ENCODE data around the gene TREML4.

Gene TREML4

GRCh38 chr6:41199552-41200246 is 28.4 kb upstream of the TREML4 start:
- Mint-ChIP-seq H3K4me3 (peak overlapping the region; percentile 67), H3K27me3 (no peaks in the 10 kb centered on the region), H3K36me3 (peaks cover 33% of the 10 kb centered on the region), H3K4me1 (peaks cover 65% of the 10 kb centered on the region), H3K9me3 (no peaks in the 10 kb centered on the region), H3K27ac (peak overlapping the region; percentile 87)
- ATAC-seq, result peak; percentile 13

- Mint-ChIP-seq H3K27me3 (no peaks in the 10 kb centered on the region), H3K4me3 (peak overlapping the region; percentile 67), H3K4me1 (peaks cover 62% of the 10 kb centered on the region), H3K9me3 (no peaks in the 10 kb centered on the region), H3K27ac (peak overlapping the region; percentile 87), H3K36me3 (peaks cover 31% of the 10 kb centered on the region)
- peak; percentile 55 for ATAC-seq
Observed at GRCh38 chr6:41200296-41200900, 27.8 kb upstream of the TREML4 start.

- H3K4me3 Mint-ChIP-seq, result peak within 1 kb of the TSS; percentile 67
- H3K27ac Mint-ChIP-seq, result peak within 1 kb of the TSS; percentile 87
- H3K9me3 Mint-ChIP-seq, result no peaks in the 10 kb centered on the region
- peak; percentile 86 for ATAC-seq
- peaks cover 25% of the 10 kb centered on the region for H3K36me3 Mint-ChIP-seq
- H3K4me1 Mint-ChIP-seq, result peaks cover 59% of the 10 kb centered on the region
- no peaks in the 10 kb centered on the region for H3K27me3 Mint-ChIP-seq
Observed at GRCh38 chr6:41200901-41201763, 27.0 kb upstream of the TREML4 start, which contains the start of gene TREML2. TSS of gene TREML2 (minus strand) at chr6:41201149. CDS start at chr6:41201008, 141 bp downstream.

- Mint-ChIP-seq H3K4me1 (peaks cover 56% of the 10 kb centered on the region), H3K4me3 (peak overlapping the region; percentile 67), H3K27me3 (no peaks in the 10 kb centered on the region), H3K36me3 (peaks cover 19% of the 10 kb centered on the region), H3K9me3 (no peaks in the 10 kb centered on the region), H3K27ac (peak overlapping the region; percentile 87)
- ATAC-seq, result peak; percentile 20
Observed at GRCh38 chr6:41201764-41202173, 26.4 kb upstream of the TREML4 start.

GRCh38 chr6:41204156-41204555 is 24.0 kb upstream of the TREML4 start:
- H3K9me3 Mint-ChIP-seq, result peaks cover 6% of the 10 kb centered on the region
- H3K4me3 Mint-ChIP-seq, result no peak overlapping the region
- H3K4me1 Mint-ChIP-seq, result peaks cover 57% of the 10 kb centered on the region
- ATAC-seq, result no peak
- H3K27me3 Mint-ChIP-seq, result no peaks in the 10 kb centered on the region
- no peak overlapping the region for H3K27ac Mint-ChIP-seq
- peaks cover 10% of the 10 kb centered on the region for H3K36me3 Mint-ChIP-seq

- peaks cover 6% of the 10 kb centered on the region for H3K9me3 Mint-ChIP-seq
- peak overlapping the region; percentile 84 for H3K27ac Mint-ChIP-seq
- peak; percentile 70 for ATAC-seq
- peak overlapping the region; percentile 40 for H3K4me3 Mint-ChIP-seq
- H3K36me3 Mint-ChIP-seq, result peaks cover 10% of the 10 kb centered on the region
- H3K4me1 Mint-ChIP-seq, result peaks cover 36% of the 10 kb centered on the region
- H3K27me3 Mint-ChIP-seq, result no peaks in the 10 kb centered on the region
Observed at GRCh38 chr6:41208439-41209106, 19.6 kb upstream of the TREML4 start.

GRCh38 chr6:41209547-41210320 is 18.4 kb upstream of the TREML4 start:
- Mint-ChIP-seq H3K4me1 (peaks cover 36% of the 10 kb centered on the region), H3K9me3 (peaks cover 13% of the 10 kb centered on the region), H3K4me3 (no peak overlapping the region), H3K27me3 (no peaks in the 10 kb centered on the region), H3K27ac (peak overlapping the region; percentile 84), H3K36me3 (peaks cover 19% of the 10 kb centered on the region)
- no peak for ATAC-seq

GRCh38 chr6:41214559-41215238 is 13.4 kb upstream of the TREML4 start:
- ATAC-seq, result no peak
- peaks cover 14% of the 10 kb centered on the region for H3K36me3 Mint-ChIP-seq
- peaks cover 10% of the 10 kb centered on the region for H3K9me3 Mint-ChIP-seq
- peaks cover 13% of the 10 kb centered on the region for H3K4me1 Mint-ChIP-seq
- H3K27me3 Mint-ChIP-seq, result no peaks in the 10 kb centered on the region
- no peak overlapping the region for H3K4me3 Mint-ChIP-seq
- no peak overlapping the region for H3K27ac Mint-ChIP-seq

GRCh38 chr6:41215777-41216176 is 12.4 kb upstream of the TREML4 start:
- Mint-ChIP-seq H3K36me3 (peaks cover 14% of the 10 kb centered on the region), H3K27me3 (no peaks in the 10 kb centered on the region), H3K4me1 (peaks cover 2% of the 10 kb centered on the region), H3K27ac (no peak overlapping the region), H3K4me3 (no peak overlapping the region), H3K9me3 (peaks cover 14% of the 10 kb centered on the region)
- ATAC-seq, result no peak

- no peak overlapping the region for H3K27ac Mint-ChIP-seq
- H3K4me1 Mint-ChIP-seq, result no peaks in the 10 kb centered on the region
- H3K27me3 Mint-ChIP-seq, result no peaks in the 10 kb centered on the region
Observed at GRCh38 chr6:41216616-41217015, 11.5 kb upstream of the TREML4 start.

GRCh38 chr6:41222045-41222444 is 6.1 kb upstream of the TREML4 start:
- Mint-ChIP-seq H3K27ac (no peak overlapping the region), H3K4me1 (peaks cover 12% of the 10 kb centered on the region), H3K9me3 (peaks cover 3% of the 10 kb centered on the region), H3K4me3 (no peak overlapping the region), H3K27me3 (peaks cover 18% of the 10 kb centered on the region), H3K36me3 (no peaks in the 10 kb centered on the region)
- no peak for ATAC-seq

More at GRCh38 chr6:41216616-41217015, 11.5 kb upstream of the TREML4 start:
- H3K4me3 Mint-ChIP-seq, result no peak overlapping the region
- H3K9me3 Mint-ChIP-seq, result peaks cover 14% of the 10 kb centered on the region
- ATAC-seq, result no peak
- peaks cover 14% of the 10 kb centered on the region for H3K36me3 Mint-ChIP-seq

GRCh38 chr6:41222513-41222912 is 5.6 kb upstream of the TREML4 start:
- Mint-ChIP-seq H3K9me3 (peaks cover 3% of the 10 kb centered on the region), H3K4me1 (peaks cover 13% of the 10 kb centered on the region), H3K4me3 (no peak overlapping the region), H3K27me3 (peaks cover 21% of the 10 kb centered on the region), H3K36me3 (no peaks in the 10 kb centered on the region), H3K27ac (no peak overlapping the region)
- no peak for ATAC-seq

- Mint-ChIP-seq H3K4me3 (no peak overlapping the region), H3K36me3 (no peaks in the 10 kb centered on the region), H3K27me3 (peaks cover 35% of the 10 kb centered on the region), H3K4me1 (peaks cover 31% of the 10 kb centered on the region), H3K9me3 (peaks cover 3% of the 10 kb centered on the region), H3K27ac (no peak overlapping the region)
- ATAC-seq, result no peak
Observed at GRCh38 chr6:41224800-41225199, 3.3 kb upstream of the TREML4 start.

GRCh38 chr6:41226752-41227151 is 1.4 kb upstream of the TREML4 start:
- peaks cover 35% of the 10 kb centered on the region for H3K27me3 Mint-ChIP-seq
- H3K27ac Mint-ChIP-seq, result no peak overlapping the region
- no peak overlapping the region for H3K4me3 Mint-ChIP-seq
- ATAC-seq, result no peak
- no peaks in the 10 kb centered on the region for H3K36me3 Mint-ChIP-seq
- H3K9me3 Mint-ChIP-seq, result no peaks in the 10 kb centered on the region
- H3K4me1 Mint-ChIP-seq, result peaks cover 31% of the 10 kb centered on the region
